GM12801 (cell line): Measurements from ENCODE around the gene IQSEC1.

Experiments
- CTCF ChIP-seq: IDR thresholded peaks from one replicate; pipeline ENCODE4 v1.5.1; 2011; ENCODE audit warnings: control low read depth; ENCODE audit not compliant: insufficient read length; ENCODE audit errors: extremely low read depth

Gene IQSEC1

GRCh38 chr3:12875857-12876836 lies 197.1 kb downstream of the IQSEC1 start:
- TF ChIP-seq CTCF = no peak

GRCh38 chr3:12871404-12871983 lies 201.7 kb downstream of the IQSEC1 start:
- no peak for TF ChIP-seq CTCF

- TF ChIP-seq CTCF = no peak
These were observed 202.3 kb downstream of the IQSEC1 start for GRCh38 chr3:12870942-12871341.

GRCh38 chr3:12869035-12869621 lies 204.1 kb downstream of the IQSEC1 start:
- TF ChIP-seq CTCF = no peak

- no peak for TF ChIP-seq CTCF
These were observed 204.9 kb downstream of the IQSEC1 start for GRCh38 chr3:12868039-12869034.

GRCh38 chr3:12866836-12867235 lies 206.4 kb downstream of the IQSEC1 start:
- no peak for TF ChIP-seq CTCF
